Skin of body (tissue), 2 donors: Measurements from ENCODE around the gene EBP. TPM values are rescaled to one million over a fixed set of nuclear protein-coding genes. Genes with fewer than 3 reads are reported as not detected.
A peak's percentile ranks its signal among the peaks of the same experiment; 100 is the strongest.
"Not testable (repeated sequence)": the region's sequence is repeated elsewhere in the genome, so short reads cannot be mapped to it uniquely, and the experiment has no call there.

Source experiments
- DNase-seq: peaks from one replicate; lab custom pipeline; 2025; lab: John Stamatoyannopoulos, UW
- total RNA-seq: library from RNA; depleted of rRNA; stranded (reverse); fragments of >200 nt; gene quantifications from one replicate; pipeline ENCODE4 v1.2.3, GENCODE V29; 2014

Gene EBP
- total RNA-seq, 1 donor from 2014 or later: 34.0 TPM

DNA sequence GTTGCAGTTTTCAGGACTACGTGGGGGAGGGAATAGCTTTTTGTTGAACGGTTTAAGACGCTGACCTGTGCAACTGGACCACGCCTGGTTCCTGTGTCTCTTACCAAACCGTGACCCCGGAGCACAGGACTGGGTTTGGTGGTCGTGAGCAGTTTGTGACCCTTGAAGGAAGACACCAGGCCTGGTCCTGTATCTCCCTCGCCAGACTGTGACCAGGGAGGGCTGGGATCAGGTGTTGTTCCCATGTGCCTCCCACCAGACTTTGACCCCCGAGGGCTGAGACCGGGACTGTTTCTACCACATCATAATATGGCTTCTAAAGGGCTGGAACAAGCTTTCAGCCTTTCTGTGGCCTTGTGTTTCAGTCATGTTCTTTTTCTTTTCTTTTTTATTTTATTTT, 683 bp downstream of the EBP start:
- DNase-seq: no peak

DNA sequence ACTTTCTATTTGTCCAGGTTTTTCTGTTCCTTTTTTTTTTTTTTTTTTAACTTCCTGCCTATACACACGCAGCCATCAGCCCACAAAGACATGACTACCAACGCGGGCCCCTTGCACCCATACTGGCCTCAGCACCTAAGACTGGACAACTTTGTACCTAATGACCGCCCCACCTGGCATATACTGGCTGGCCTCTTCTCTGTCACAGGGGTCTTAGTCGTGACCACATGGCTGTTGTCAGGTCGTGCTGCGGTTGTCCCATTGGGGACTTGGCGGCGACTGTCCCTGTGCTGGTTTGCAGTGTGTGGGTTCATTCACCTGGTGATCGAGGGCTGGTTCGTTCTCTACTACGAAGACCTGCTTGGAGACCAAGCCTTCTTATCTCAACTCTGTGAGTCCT, 2.1 kb downstream of the EBP start:
- no peak for DNase-seq

DNA sequence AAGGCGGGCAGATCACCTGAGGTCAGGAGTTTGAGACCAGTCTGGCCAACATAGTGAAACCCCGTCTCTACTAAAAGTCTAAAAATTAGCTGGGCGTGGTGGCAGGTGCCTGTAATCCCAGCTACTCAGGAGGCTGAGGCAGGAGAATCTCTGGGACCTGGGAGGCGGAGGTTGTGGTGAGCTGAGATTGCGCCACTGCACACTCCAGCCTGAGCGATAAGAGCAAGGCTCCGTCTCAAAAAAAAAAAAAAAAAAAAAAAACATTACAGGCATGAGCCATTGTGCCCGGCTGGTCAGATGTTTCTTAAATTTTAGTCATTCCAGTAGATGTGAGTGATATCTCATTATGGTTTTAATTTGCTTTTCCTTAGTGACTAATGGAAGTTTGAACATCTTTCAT, 4.2 kb downstream of the EBP start:
- DNase-seq: not testable (repeated sequence)

DNA sequence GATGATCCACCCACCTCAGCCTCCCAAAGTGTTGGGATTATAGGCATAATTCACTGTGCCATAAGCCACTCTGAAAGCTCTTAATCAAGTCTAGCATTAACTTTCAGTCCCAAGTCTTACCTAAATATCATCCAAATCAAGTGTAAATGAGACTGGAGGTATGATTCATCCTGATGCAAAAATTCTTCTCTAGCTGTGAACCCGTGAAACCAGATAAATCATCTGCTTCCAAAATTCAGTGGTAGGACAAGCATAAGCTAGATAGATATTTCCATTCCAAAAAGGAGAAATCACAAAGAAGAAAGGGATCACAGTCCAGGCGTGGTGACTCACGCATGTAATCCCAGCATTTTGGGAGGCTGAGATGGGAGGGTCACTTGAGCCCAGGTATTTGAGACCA, 9.1 kb downstream of the EBP start:
- no peak for DNase-seq

DNA sequence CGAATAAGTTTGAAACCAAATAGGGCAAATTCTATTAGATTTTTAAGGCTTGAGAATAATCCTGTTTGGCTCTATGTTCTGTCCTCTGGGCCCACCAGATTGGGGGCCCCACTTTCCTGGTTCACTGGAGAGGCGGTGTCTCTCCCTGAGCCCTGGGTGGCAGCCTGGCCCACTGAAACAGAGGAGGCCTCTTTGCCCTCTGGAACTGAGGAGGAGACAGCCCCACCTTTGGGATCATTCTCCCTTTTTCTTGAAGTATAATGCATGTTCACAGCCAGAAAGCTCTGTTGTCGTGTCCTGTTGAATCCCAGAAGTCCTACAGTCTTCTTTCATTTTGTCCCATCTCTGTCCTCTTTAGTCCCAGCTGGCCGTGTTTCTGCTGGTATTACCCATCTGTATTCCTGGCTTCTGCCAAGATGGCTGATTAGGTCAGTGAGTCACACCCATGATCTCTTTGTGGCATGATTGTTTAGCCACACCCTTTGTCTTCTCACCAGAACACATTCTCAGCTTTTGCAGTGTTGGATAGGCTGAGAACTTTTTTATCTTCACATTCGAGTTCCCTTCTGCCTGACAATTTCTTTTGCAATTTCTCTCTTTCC, 9.9 kb downstream of the EBP start:
- no peak for DNase-seq

DNA sequence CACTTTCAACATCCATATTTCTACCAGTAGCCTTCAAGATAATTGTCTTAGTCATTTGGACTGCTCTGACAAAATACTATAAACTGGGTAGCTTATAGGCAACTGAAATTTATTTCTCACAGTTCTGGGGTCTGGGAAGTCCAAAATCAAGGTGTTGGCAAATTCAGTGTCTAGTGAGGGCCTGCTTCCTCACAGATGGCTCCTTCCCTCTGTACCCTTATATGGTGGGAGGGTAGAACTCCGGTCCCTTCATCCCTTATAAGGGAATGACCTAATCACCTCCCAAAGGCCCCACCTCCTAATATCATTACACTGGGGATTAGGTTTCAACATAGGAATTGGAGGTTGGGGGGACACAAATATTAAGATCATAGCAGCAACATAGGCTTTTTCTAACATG, 10.6 kb downstream of the EBP start:
- DNase-seq: no peak

- DNase-seq: no peak
These were observed 11.6 kb downstream of the EBP start for GRCh38 chrX:48533165-48533564.

- DNase-seq: no peak
These were observed 17.2 kb downstream of the EBP start for GRCh38 chrX:48538641-48539344.

- DNase-seq: peak; percentile 96
These were observed 17.9 kb downstream of the EBP start, which contains the start of gene TBC1D25 for GRCh38 chrX:48539345-48540027. Gene TBC1D25 (plus strand): TSS chrX:48539714. CDS start chrX:48539798, 84 bp downstream.

DNA sequence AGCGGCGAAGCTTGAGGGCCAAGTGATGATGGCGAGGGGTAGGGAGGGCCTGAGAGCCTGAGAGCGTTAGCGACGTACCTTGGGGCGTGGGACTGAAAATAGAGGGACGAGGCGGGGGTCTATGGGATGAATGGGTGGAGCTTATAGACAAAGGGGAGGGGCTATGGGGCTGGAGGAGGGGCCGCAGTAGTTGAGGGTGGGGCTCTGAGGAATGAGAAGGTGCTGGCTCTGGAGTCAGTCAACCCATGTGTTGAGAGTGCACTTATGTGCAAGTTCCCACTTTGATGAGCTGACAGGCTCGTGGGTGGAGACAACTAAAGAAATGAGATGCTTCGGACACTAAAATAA, 18.4 kb downstream of the EBP start:
- DNase-seq: no peak

GRCh38 chrX:48540480-48540879, 18.9 kb downstream of the EBP start:
- no peak for DNase-seq

GRCh38 chrX:48541140-48541814, 19.7 kb downstream of the EBP start:
- DNase-seq: no peak

- no peak for DNase-seq
These were observed 27.3 kb downstream of the EBP start for GRCh38 chrX:48548871-48549270.

DNA sequence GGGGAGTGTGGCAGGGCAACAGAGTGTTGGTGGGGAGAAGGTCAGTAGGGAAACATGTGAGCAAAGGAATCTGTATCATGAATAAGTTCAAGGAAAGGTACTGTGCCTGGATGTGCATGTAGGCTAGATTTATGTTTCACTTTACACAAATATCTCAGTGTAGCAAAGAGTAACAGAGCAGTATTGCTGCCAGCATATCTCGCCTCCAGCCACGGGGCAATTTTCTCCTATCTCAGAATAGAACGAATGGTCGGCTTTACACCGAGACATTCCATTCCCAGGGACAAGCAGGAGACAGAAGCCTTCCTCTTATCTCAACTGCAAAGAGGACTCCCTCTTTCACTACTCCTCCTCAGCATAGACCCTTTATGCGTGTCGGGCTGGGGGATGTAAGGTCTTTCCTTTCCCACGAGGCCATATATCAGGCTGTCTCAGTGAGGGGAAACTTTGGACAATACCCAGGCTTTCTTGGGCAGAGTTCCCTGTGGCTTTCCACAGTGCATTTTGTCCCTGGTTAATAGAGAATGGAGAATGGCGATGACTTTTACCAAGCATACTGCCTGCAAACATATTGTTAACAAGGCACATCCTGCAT, 34.2 kb downstream of the EBP start:
- not testable (repeated sequence) for DNase-seq

DNA sequence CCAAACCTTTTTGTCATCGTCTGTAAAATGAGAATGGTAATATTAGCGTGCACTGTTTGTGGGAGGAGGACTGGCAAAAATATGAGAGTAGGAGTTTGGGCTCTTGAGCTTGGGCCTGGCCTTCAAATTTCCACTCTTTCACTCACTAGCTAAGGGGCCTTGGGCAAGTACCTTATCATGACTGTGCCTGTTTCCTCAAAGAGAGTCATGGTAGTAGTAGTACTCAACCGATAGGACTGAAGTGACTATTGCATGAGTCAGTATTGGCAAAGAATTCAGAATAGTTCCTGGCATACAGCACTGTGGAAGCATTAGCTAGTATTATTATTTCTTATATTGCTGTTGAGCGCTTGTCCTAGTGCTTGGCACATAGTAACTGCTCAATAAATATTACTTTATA, 36.7 kb downstream of the EBP start:
- DNase-seq: no peak

DNA sequence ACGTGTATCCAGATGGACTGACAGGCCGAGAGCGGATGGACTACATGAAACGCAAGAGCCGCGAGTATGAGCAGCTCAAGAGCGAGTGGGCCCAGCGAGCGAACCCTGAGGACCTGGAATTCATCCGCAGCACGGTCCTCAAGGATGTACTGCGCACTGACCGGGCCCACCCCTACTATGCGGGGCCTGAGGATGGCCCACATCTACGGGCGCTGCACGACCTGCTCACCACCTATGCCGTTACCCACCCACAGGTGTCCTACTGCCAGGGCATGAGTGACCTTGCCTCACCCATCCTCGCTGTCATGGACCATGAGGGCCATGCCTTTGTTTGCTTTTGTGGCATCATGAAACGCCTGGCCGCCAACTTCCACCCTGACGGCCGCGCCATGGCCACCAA, 38.0 kb downstream of the EBP start:
- DNase-seq: no peak

GRCh38 chrX:48560056-48560455, 38.4 kb downstream of the EBP start:
- DNase-seq: no peak

GRCh38 chrX:48560681-48561080, 39.1 kb downstream of the EBP start:
- DNase-seq: no peak

DNA sequence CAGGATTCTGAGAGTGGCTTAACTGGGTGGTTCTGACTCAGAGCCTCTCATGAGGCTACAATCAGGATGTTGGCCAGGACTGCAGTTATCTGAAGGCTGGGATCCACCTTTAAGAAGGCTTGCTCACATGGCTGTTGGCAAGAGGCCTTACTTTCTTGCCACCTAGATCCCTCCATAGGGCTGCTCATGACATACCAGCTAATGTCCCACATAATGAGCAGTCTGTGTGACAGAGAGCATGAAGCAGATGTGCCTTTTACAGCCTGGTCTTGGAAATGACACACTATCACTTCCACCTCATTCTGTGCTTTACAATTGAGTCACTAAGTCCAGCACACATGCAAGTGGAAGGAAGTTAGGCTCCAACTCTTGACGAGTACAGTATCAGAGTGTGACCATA, 48.4 kb downstream of the EBP start:
- no peak for DNase-seq

GRCh38 chrX:48573690-48574269, 52.2 kb downstream of the EBP start:
- peak; percentile 53 for DNase-seq
